ENCODE results near the gene SEPSECS.

- TF ChIP-seq, protein P1, sequence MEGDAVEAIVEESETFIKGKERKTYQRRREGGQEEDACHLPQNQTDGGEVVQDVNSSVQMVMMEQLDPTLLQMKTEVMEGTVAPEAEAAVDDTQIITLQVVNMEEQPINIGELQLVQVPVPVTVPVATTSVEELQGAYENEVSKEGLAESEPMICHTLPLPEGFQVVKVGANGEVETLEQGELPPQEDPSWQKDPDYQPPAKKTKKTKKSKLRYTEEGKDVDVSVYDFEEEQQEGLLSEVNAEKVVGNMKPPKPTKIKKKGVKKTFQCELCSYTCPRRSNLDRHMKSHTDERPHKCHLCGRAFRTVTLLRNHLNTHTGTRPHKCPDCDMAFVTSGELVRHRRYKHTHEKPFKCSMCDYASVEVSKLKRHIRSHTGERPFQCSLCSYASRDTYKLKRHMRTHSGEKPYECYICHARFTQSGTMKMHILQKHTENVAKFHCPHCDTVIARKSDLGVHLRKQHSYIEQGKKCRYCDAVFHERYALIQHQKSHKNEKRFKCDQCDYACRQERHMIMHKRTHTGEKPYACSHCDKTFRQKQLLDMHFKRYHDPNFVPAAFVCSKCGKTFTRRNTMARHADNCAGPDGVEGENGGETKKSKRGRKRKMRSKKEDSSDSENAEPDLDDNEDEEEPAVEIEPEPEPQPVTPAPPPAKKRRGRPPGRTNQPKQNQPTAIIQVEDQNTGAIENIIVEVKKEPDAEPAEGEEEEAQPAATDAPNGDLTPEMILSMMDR (IDR thresholded peaks at IDR 0.05) = no peak
- no peak for TF ChIP-seq EP300 (IDR thresholded peaks at IDR 0.05)
- no peak for TF ChIP-seq POLR2A (IDR thresholded peaks at IDR 0.05)
- TF ChIP-seq POLR2AphosphoS5 (IDR thresholded peaks at IDR 0.05) = no peak
Observed at GRCh38 chr4:25101836-25102235, 58.4 kb downstream of the SEPSECS start.
